ENCODE results near the gene KCNN1.

The KCNN1 gene

GRCh38 chr19:17997969-17998826 lies 31.3 kb downstream of the KCNN1 start:
- peaks cover 14% of the 10 kb centered on the region for H3K4me1 ChIP-seq (ENCODE audit: insufficient read depth, low read length, poor library complexity, severe bottlenecking)
- H3K79me2 ChIP-seq (ENCODE audit: insufficient read depth, low read length), result peaks cover 15% of the 10 kb centered on the region
- H4K20me1 ChIP-seq (ENCODE audit: insufficient read depth, low read length, poor library complexity, severe bottlenecking), result peaks cover 11% of the 10 kb centered on the region
- H3K9me3 ChIP-seq (ENCODE audit: insufficient read depth, low read depth, low read length), result no peaks in the 10 kb centered on the region
- no peak overlapping the region for H3K4me2 ChIP-seq (ENCODE audit: low read depth, low read length, poor library complexity, severe bottlenecking)
- peak; percentile 24; the same call in 1 of the 2 replicates for TF ChIP-seq CTCF (conservative IDR thresholded peaks at IDR 0.05; ENCODE audit: low read length)
- no peak for TF ChIP-seq EZH2phosphoT487 (IDR thresholded peaks at IDR 0.05; ENCODE audit: borderline replicate concordance)
- H3F3A ChIP-seq (ENCODE audit: low read depth), result no peaks in the 10 kb centered on the region
- no peak overlapping the region for H2AFZ ChIP-seq (ENCODE audit: low read length)
- no peaks in the 10 kb centered on the region for H3K27me3 ChIP-seq (ENCODE audit: insufficient read depth, low read length, poor library complexity, severe bottlenecking)
- H3K36me3 ChIP-seq (ENCODE audit: insufficient read depth, low read length), result no peaks in the 10 kb centered on the region
- no peak overlapping the region for H3K9ac ChIP-seq (ENCODE audit: low read depth, low read length, poor library complexity, severe bottlenecking)
- no peak overlapping the region for H3K4me3 ChIP-seq (ENCODE audit: low read length, poor library complexity, severe bottlenecking)
- no peaks in the 10 kb centered on the region for H3K9me2 ChIP-seq (replicated peaks; ENCODE audit: low read depth, low read length)

GRCh38 chr19:17998827-17999150 lies 31.9 kb downstream of the KCNN1 start:
- TF ChIP-seq CTCF (conservative IDR thresholded peaks at IDR 0.05; ENCODE audit: low read length) (no peak), EZH2phosphoT487 (IDR thresholded peaks at IDR 0.05; ENCODE audit: borderline replicate concordance) (no peak)
- Histone ChIP-seq H3K27me3 (ENCODE audit: insufficient read depth, low read length, poor library complexity, severe bottlenecking) (no peaks in the 10 kb centered on the region), H3K9me2 (replicated peaks; ENCODE audit: low read depth, low read length) (no peaks in the 10 kb centered on the region), H3K9me3 (ENCODE audit: insufficient read depth, low read depth, low read length) (no peaks in the 10 kb centered on the region), H3K4me2 (ENCODE audit: low read depth, low read length, poor library complexity, severe bottlenecking) (no peak overlapping the region), H3K4me3 (ENCODE audit: low read length, poor library complexity, severe bottlenecking) (no peak overlapping the region), H3K4me1 (ENCODE audit: insufficient read depth, low read length, poor library complexity, severe bottlenecking) (peaks cover 14% of the 10 kb centered on the region), H3F3A (ENCODE audit: low read depth) (no peaks in the 10 kb centered on the region), H3K36me3 (ENCODE audit: insufficient read depth, low read length) (no peaks in the 10 kb centered on the region), H3K79me2 (ENCODE audit: insufficient read depth, low read length) (peaks cover 15% of the 10 kb centered on the region), H2AFZ (ENCODE audit: low read length) (no peak overlapping the region), H3K9ac (ENCODE audit: low read depth, low read length, poor library complexity, severe bottlenecking) (no peak overlapping the region), H4K20me1 (ENCODE audit: insufficient read depth, low read length, poor library complexity, severe bottlenecking) (peaks cover 11% of the 10 kb centered on the region)

- H3K9me2 ChIP-seq (replicated peaks; ENCODE audit: low read depth, low read length), result no peaks in the 10 kb centered on the region
- H3K4me1 ChIP-seq (ENCODE audit: insufficient read depth, low read length, poor library complexity, severe bottlenecking), result peaks cover 14% of the 10 kb centered on the region
- H3K27me3 ChIP-seq (ENCODE audit: insufficient read depth, low read length, poor library complexity, severe bottlenecking), result no peaks in the 10 kb centered on the region
- peak overlapping the region; percentile 94 for H3K4me3 ChIP-seq (ENCODE audit: low read length, poor library complexity, severe bottlenecking)
- H3K79me2 ChIP-seq (ENCODE audit: insufficient read depth, low read length), result peaks cover 15% of the 10 kb centered on the region
- H3K9ac ChIP-seq (ENCODE audit: low read depth, low read length, poor library complexity, severe bottlenecking), result peak overlapping the region; percentile 81
- no peaks in the 10 kb centered on the region for H3K36me3 ChIP-seq (ENCODE audit: insufficient read depth, low read length)
- TF ChIP-seq CTCF (conservative IDR thresholded peaks at IDR 0.05; ENCODE audit: low read length), result no peak
- no peak for TF ChIP-seq EZH2phosphoT487 (IDR thresholded peaks at IDR 0.05; ENCODE audit: borderline replicate concordance)
- peaks cover 11% of the 10 kb centered on the region for H4K20me1 ChIP-seq (ENCODE audit: insufficient read depth, low read length, poor library complexity, severe bottlenecking)
- H2AFZ ChIP-seq (ENCODE audit: low read length), result peak overlapping the region; percentile 92; the same call in 1 of the 2 replicates
- H3F3A ChIP-seq (ENCODE audit: low read depth), result no peaks in the 10 kb centered on the region
- H3K4me2 ChIP-seq (ENCODE audit: low read depth, low read length, poor library complexity, severe bottlenecking), result peak overlapping the region; percentile 63
- no peaks in the 10 kb centered on the region for H3K9me3 ChIP-seq (ENCODE audit: insufficient read depth, low read depth, low read length)
Measured at GRCh38 chr19:17999684-18000479, 33.0 kb downstream of the KCNN1 start.

Data from Loucy (cell line).